ENCODE results near the gene SUCLG1.

Gene SUCLG1

GRCh38 chr2:84454581-84454980, 4.5 kb downstream of the SUCLG1 start:
- TF ChIP-seq CTCF (IDR thresholded peaks at IDR 0.05; ENCODE audit: insufficient read depth, low read depth, low read length, missing control alignments) = no peak
- H3K4me3 ChIP-seq (ENCODE audit: low read depth, low read length) = no peak overlapping the region
- no peak for DNase-seq (ENCODE audit: low read depth)

GRCh38 chr2:84452624-84453023, 6.5 kb downstream of the SUCLG1 start:
- DNase-seq (ENCODE audit: low read depth) = no peak
- no peak for TF ChIP-seq CTCF (IDR thresholded peaks at IDR 0.05; ENCODE audit: insufficient read depth, low read depth, low read length, missing control alignments)

GRCh38 chr2:84451579-84451978, 7.5 kb downstream of the SUCLG1 start:
- no peak overlapping the region for H3K4me3 ChIP-seq (ENCODE audit: low read depth, low read length)
- DNase-seq (ENCODE audit: low read depth) = no peak
- no peak for TF ChIP-seq CTCF (IDR thresholded peaks at IDR 0.05; ENCODE audit: insufficient read depth, low read depth, low read length, missing control alignments)

More at GRCh38 chr2:84452624-84453023, 6.5 kb downstream of the SUCLG1 start:
- H3K4me3 ChIP-seq (ENCODE audit: low read depth, low read length) = no peak overlapping the region

GRCh38 chr2:84450288-84451227, 8.5 kb downstream of the SUCLG1 start:
- no peak for DNase-seq (ENCODE audit: low read depth)
- no peak for TF ChIP-seq CTCF (IDR thresholded peaks at IDR 0.05; ENCODE audit: insufficient read depth, low read depth, low read length, missing control alignments)
- no peak overlapping the region for H3K4me3 ChIP-seq (ENCODE audit: low read depth, low read length)

- no peak for TF ChIP-seq CTCF (IDR thresholded peaks at IDR 0.05; ENCODE audit: insufficient read depth, low read depth, low read length, missing control alignments)
- H3K4me3 ChIP-seq (ENCODE audit: low read depth, low read length) = no peak overlapping the region
- no peak for DNase-seq (ENCODE audit: low read depth)
Observed at GRCh38 chr2:84449711-84450110, 9.4 kb downstream of the SUCLG1 start.

GRCh38 chr2:84449055-84449454, 10.0 kb downstream of the SUCLG1 start:
- TF ChIP-seq CTCF (IDR thresholded peaks at IDR 0.05; ENCODE audit: insufficient read depth, low read depth, low read length, missing control alignments) = no peak
- H3K4me3 ChIP-seq (ENCODE audit: low read depth, low read length) = no peak overlapping the region
- no peak for DNase-seq (ENCODE audit: low read depth)

Measured in GM12865 (cell line).